HCT116 (cell line): ENCODE results near the gene FAM171A1. TPM values are rescaled to one million over a fixed set of nuclear protein-coding genes. Genes with fewer than 3 reads are reported as not detected.
"Not testable (repeated sequence)": the region's sequence is repeated elsewhere in the genome, so short reads cannot be mapped to it uniquely, and the experiment has no call there.

Source experiments
- ATAC-seq: fragments of 200-7000 bp; cut with Tn5 transposase; 2 replicates; pipeline ENCODE4 v1.9.1; 2020; ENCODE audit warnings: mild to moderate bottlenecking, moderate library complexity
- BruUV-seq: library from RNA; stranded (reverse); fragments of 400-500 nt; replicated peaks from 2 replicates; lab custom pipeline; 2021; lab: Mats Ljungman, UMichigan
- CTCF ChIA-PET: fragments of 300-600 bp; sonication (Branson Sonifier 250); formaldehyde crosslinking; loops from one replicate; lab custom pipeline; 2021; ENCODE audit warnings: antibody characterized with exemption; lab: Charles Lee
- POLR2A ChIA-PET: fragments of 300-600, 350-600 bp; sonication (Branson Sonifier 250); formaldehyde crosslinking; loops from one replicate; lab custom pipeline; 2021; ENCODE audit warnings: antibody characterized with exemption; lab: Charles Lee
- RAD21 ChIA-PET, 2 experiments: fragments of 300-600 bp; sonication (Branson Sonifier 250); formaldehyde crosslinking; loops; one replicate each; lab custom pipeline; 2023; ENCODE audit warnings: low total read pairs in 2 of 2; ENCODE audit not compliant: uncharacterized antibody in 2 of 2, unreplicated experiment in 2 of 2, low non-redundant PET in 1 of 2; lab: Charles Lee
- DNase-seq: peaks from one replicate; pipeline ENCODE4 v3.0.0-alpha.2; 2010; ENCODE audit warnings: low read depth, low spot score
- H2AFZ ChIP-seq: fragments of 200-600 bp; shearing (Covaris generic), sonication (generic); 2 replicates; pipeline ENCODE4 v1.6.1; 2017; ENCODE audit warnings: low read depth, mixed run types, mixed read lengths, antibody characterized with exemption, low read length; ENCODE audit not compliant: poor library complexity, severe bottlenecking
- H3K27ac ChIP-seq: 2 replicates; pipeline ENCODE4 v1.5.1; 2012; ENCODE audit warnings: low read depth, low read length
- H3K27me3 ChIP-seq: fragments of 200-600 bp; sonication (generic); 2 replicates; pipeline ENCODE4 v1.6.1; 2016; ENCODE audit warnings: mixed run types, low read length, mixed read lengths; ENCODE audit not compliant: insufficient read depth
- H3K36me3 ChIP-seq, 2 experiments: fragments of 200-500 bp in 1 of 2; fragments of 200-600 bp in 1 of 2; sonication (Bioruptor generic) in 1 of 2; sonication (generic) in 1 of 2; 2 replicates each; pipeline versions ENCODE4 v1.5.1 to v1.6.1; 2014 to 2016; ENCODE audit warnings: low read length in 2 of 2, inconsistent platforms in 1 of 2, mixed read lengths in 1 of 2, mixed run types in 1 of 2; ENCODE audit not compliant: insufficient read depth in 2 of 2, control insufficient read depth in 1 of 2
- H3K4me1 ChIP-seq, 2 experiments: fragments of 200-600 bp in 1 of 2; sonication (generic) in 1 of 2; 2 replicates each; pipeline versions ENCODE4 v1.5.1 to v1.6.1; 2012 to 2017; ENCODE audit warnings: low read length in 2 of 2, inconsistent platforms in 1 of 2, mild to moderate bottlenecking in 1 of 2, mixed read lengths in 1 of 2, mixed run types in 1 of 2, moderate library complexity in 1 of 2; ENCODE audit not compliant: insufficient read depth in 2 of 2, control insufficient read depth in 1 of 2
- H3K4me2 ChIP-seq: fragments of 200-600 bp; sonication (generic); 2 replicates; pipeline ENCODE4 v1.6.1; 2017; ENCODE audit warnings: mixed run types, low read length, mixed read lengths
- H3K4me3 ChIP-seq, 2 experiments: fragments of 200-600 bp in 1 of 2; sonication (generic) in 1 of 2; replicated peaks in 1 of 2; 2 replicates each; pipeline ENCODE4 v1.5.1; 2011 to 2016; ENCODE audit warnings: low read length in 2 of 2, control low read depth in 1 of 2, low read depth in 1 of 2, mild to moderate bottlenecking in 1 of 2, mixed read lengths in 1 of 2, mixed run types in 1 of 2
- H3K79me2 ChIP-seq: fragments of 200-600 bp; sonication (generic); 2 replicates; pipeline ENCODE4 v1.6.1; 2017; ENCODE audit warnings: mild to moderate bottlenecking, mixed run types, low read length, moderate library complexity, mixed read lengths; ENCODE audit not compliant: insufficient read depth
- H3K9ac ChIP-seq: fragments of 200-600 bp; sonication (generic); 2 replicates; pipeline ENCODE4 v1.6.1; 2016; ENCODE audit warnings: low read length, mixed read lengths
- H3K9me2 ChIP-seq: fragments of 200-600 bp; sonication (generic), shearing (Covaris generic); 2 replicates; pipeline ENCODE4 v1.6.1; 2017; ENCODE audit warnings: mixed run types, mild to moderate bottlenecking, moderate library complexity; ENCODE audit not compliant: insufficient read depth
- H3K9me3 ChIP-seq, 2 experiments: fragments of 200-500 bp in 1 of 2; fragments of 200-600 bp in 1 of 2; sonication (Bioruptor generic) in 1 of 2; sonication (generic) in 1 of 2; 2 replicates each; pipeline ENCODE4 v1.6.1; 2014 to 2017; ENCODE audit warnings: low read length in 2 of 2, mixed read lengths in 2 of 2, inconsistent platforms in 1 of 2, low read depth in 1 of 2, mild to moderate bottlenecking in 1 of 2, mixed run types in 1 of 2, moderate library complexity in 1 of 2; ENCODE audit not compliant: control insufficient read depth in 1 of 2, insufficient read depth in 1 of 2
- H4K20me1 ChIP-seq: fragments of 200-600 bp; sonication (generic), shearing (Covaris generic); 2 replicates; pipeline ENCODE4 v1.6.1; 2017; ENCODE audit warnings: mixed run types, mild to moderate bottlenecking, moderate library complexity; ENCODE audit not compliant: insufficient read depth
- ATF3 ChIP-seq: IDR thresholded peaks from 2 replicates; pipeline ENCODE4 v1.6.1; 2012
- CBX3 ChIP-seq: IDR thresholded peaks from 2 replicates; pipeline ENCODE4 v1.6.1; 2012; ENCODE audit warnings: low read depth
- CEBPB ChIP-seq: IDR thresholded peaks from 2 replicates; pipeline ENCODE4 v1.6.1; 2012; ENCODE audit warnings: low read depth
- ELF1 ChIP-seq: IDR thresholded peaks from 2 replicates; pipeline ENCODE4 v1.6.1; 2012; ENCODE audit warnings: low read depth, borderline replicate concordance
- EZH2 ChIP-seq: fragments of 200-600 bp; sonication (generic); IDR thresholded peaks from 2 replicates; pipeline ENCODE4 v1.6.1; 2017; ENCODE audit warnings: antibody characterized with exemption, mixed run types
- EZH2phosphoT487 ChIP-seq: fragments of 200-600 bp; IDR thresholded peaks from 2 replicates; pipeline ENCODE4 v1.6.1; 2018; ENCODE audit warnings: antibody characterized with exemption, borderline replicate concordance
- FOSL1 ChIP-seq: IDR thresholded peaks from 2 replicates; pipeline ENCODE4 v1.6.1; 2012; ENCODE audit warnings: low read depth
- MAX ChIP-seq: IDR thresholded peaks from 2 replicates; pipeline ENCODE4 v1.6.1; 2012
- POLR2AphosphoS5 ChIP-seq: IDR thresholded peaks from 2 replicates; pipeline ENCODE4 v1.6.1; 2011; ENCODE audit warnings: mild to moderate bottlenecking, low read depth, low read length, moderate library complexity
- RAD21 ChIP-seq: IDR thresholded peaks from 2 replicates; pipeline ENCODE4 v1.6.1; 2012; ENCODE audit warnings: low read depth, mild to moderate bottlenecking
- SIN3A ChIP-seq: IDR thresholded peaks from 2 replicates; pipeline ENCODE4 v1.6.1; 2012; ENCODE audit warnings: low read depth
- SP1 ChIP-seq: IDR thresholded peaks from 2 replicates; pipeline ENCODE4 v1.6.1; 2012; ENCODE audit warnings: low read depth
- SRF ChIP-seq: IDR thresholded peaks from 2 replicates; pipeline ENCODE4 v1.6.1; 2012; ENCODE audit warnings: low read depth
- ZFX ChIP-seq: fragments of 450-650 bp; IDR thresholded peaks from 2 replicates; pipeline ENCODE4 v1.6.1; 2017
- ZNF274 ChIP-seq: fragments of 200-500 bp; sonication (Bioruptor generic); IDR thresholded peaks from 2 replicates; pipeline ENCODE4 v1.6.1; 2014; ENCODE audit warnings: mild to moderate bottlenecking, low read depth, low read length, inconsistent platforms
- intact Hi-C: fragments of 100-400 bp; cut with micrococcal nuclease; formaldehyde crosslinking; loops from 2 replicates; pipeline ENCODE4 v1.10.0; 2022
- total RNA-seq: library from RNA; stranded (reverse); gene quantifications from one replicate; pipeline ENCODE4 v1.2.1, GENCODE V29; 2021; ENCODE audit not compliant: unreplicated experiment
- TF ChIP-seq, protein P1 (sequence below): IDR thresholded peaks from 2 replicates; pipeline ENCODE4 v1.6.1; 2012; ENCODE audit warnings: low read depth
- TF ChIP-seq, protein P2 (sequence below): IDR thresholded peaks from 2 replicates; pipeline ENCODE4 v1.6.1; 2011; ENCODE audit warnings: mild to moderate bottlenecking, low read length, moderate library complexity; ENCODE audit not compliant: insufficient replicate concordance; ENCODE audit errors: extremely low read depth

FAM171A1 gene
- total RNA-seq, 1 experiment from 2014 or later: 32.5 TPM

DNA sequence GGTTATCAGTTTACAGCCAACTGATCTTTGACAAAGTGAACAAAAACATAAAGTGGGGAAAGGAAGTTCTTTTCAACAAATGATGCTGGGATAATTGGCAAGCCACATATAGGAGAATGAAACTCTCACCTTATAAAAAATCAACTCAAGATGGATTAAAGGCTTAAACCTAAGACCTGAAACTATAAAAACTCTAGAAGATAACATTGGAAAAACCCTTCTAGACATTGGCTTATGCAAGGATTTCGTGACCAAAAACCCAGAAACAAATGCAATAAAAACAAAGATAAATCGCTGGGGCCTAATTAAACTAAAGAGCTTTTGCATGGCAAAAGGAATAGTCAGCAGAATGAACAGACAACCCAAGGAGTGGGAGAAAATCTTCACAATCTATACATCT is 38.3 kb upstream of the FAM171A1 start:
- H3K4me3 ChIP-seq, H4K20me1 ChIP-seq, DNase-seq, H3K9me2 ChIP-seq, CTCF ChIA-PET, H3K9me3 ChIP-seq, H3K9ac ChIP-seq, ATAC-seq, H3K36me3 ChIP-seq, H3K4me2 ChIP-seq, H3K79me2 ChIP-seq, H3K27me3 ChIP-seq, RAD21 ChIA-PET, H2AFZ ChIP-seq, intact Hi-C loops, H3K4me1 ChIP-seq, POLR2A ChIA-PET, H3K27ac ChIP-seq, BruUV-seq: not testable (repeated sequence)

GRCh38 chr10:15408557-15408956 is 37.5 kb upstream of the FAM171A1 start:
- ChIA-PET RAD21 (no interaction called here), CTCF (no interaction called here), POLR2A (no interaction called here)
- Histone ChIP-seq H4K20me1 (no peaks in the 10 kb centered on the region), H3K36me3 (no peaks in the 10 kb centered on the region), H3K4me2 (no peak overlapping the region), H3K9ac (no peak overlapping the region), H3K9me3 (no peaks in the 10 kb centered on the region), H3K9me2 (no peaks in the 10 kb centered on the region), H3K4me3 (no peak overlapping the region), H2AFZ (no peak overlapping the region), H3K79me2 (no peaks in the 10 kb centered on the region), H3K27me3 (no peaks in the 10 kb centered on the region), H3K27ac (no peak overlapping the region), H3K4me1 (no peaks in the 10 kb centered on the region)
- intact Hi-C loops: no loop called here
- ATAC-seq (no peak), DNase-seq (no peak)
- no TSS peak for BruUV-seq
- TF ChIP-seq ZNF274 (no peak), EZH2 (no peak), EZH2phosphoT487 (no peak), CEBPB (no peak), ZFX (no peak), SIN3A (no peak), RAD21 (no peak), SP1 (no peak), FOSL1 (no peak), POLR2AphosphoS5 (no peak), SRF (no peak), ELF1 (no peak), ATF3 (no peak), CBX3 (no peak), MAX (no peak)
- TF ChIP-seq, protein P1, sequence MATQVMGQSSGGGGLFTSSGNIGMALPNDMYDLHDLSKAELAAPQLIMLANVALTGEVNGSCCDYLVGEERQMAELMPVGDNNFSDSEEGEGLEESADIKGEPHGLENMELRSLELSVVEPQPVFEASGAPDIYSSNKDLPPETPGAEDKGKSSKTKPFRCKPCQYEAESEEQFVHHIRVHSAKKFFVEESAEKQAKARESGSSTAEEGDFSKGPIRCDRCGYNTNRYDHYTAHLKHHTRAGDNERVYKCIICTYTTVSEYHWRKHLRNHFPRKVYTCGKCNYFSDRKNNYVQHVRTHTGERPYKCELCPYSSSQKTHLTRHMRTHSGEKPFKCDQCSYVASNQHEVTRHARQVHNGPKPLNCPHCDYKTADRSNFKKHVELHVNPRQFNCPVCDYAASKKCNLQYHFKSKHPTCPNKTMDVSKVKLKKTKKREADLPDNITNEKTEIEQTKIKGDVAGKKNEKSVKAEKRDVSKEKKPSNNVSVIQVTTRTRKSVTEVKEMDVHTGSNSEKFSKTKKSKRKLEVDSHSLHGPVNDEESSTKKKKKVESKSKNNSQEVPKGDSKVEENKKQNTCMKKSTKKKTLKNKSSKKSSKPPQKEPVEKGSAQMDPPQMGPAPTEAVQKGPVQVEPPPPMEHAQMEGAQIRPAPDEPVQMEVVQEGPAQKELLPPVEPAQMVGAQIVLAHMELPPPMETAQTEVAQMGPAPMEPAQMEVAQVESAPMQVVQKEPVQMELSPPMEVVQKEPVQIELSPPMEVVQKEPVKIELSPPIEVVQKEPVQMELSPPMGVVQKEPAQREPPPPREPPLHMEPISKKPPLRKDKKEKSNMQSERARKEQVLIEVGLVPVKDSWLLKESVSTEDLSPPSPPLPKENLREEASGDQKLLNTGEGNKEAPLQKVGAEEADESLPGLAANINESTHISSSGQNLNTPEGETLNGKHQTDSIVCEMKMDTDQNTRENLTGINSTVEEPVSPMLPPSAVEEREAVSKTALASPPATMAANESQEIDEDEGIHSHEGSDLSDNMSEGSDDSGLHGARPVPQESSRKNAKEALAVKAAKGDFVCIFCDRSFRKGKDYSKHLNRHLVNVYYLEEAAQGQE: no peak
- TF ChIP-seq, protein P2, sequence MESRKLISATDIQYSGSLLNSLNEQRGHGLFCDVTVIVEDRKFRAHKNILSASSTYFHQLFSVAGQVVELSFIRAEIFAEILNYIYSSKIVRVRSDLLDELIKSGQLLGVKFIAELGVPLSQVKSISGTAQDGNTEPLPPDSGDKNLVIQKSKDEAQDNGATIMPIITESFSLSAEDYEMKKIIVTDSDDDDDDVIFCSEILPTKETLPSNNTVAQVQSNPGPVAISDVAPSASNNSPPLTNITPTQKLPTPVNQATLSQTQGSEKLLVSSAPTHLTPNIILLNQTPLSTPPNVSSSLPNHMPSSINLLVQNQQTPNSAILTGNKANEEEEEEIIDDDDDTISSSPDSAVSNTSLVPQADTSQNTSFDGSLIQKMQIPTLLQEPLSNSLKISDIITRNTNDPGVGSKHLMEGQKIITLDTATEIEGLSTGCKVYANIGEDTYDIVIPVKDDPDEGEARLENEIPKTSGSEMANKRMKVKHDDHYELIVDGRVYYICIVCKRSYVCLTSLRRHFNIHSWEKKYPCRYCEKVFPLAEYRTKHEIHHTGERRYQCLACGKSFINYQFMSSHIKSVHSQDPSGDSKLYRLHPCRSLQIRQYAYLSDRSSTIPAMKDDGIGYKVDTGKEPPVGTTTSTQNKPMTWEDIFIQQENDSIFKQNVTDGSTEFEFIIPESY: no peak
